Activated effector memory CD4-positive, alpha-beta T cell treated with Interleukin-2 at 50 U/mL for 16 hours (primary cell): ENCODE measurements around the gene LAMC1.
"Not testable (repeated sequence)": the region's sequence is repeated elsewhere in the genome, so short reads cannot be mapped to it uniquely, and the experiment has no call there.

ENCODE experiments used
- DNase-seq: peaks from one replicate; pipeline ENCODE4 v3.0.0-alpha.2; 2020

LAMC1 gene

DNA sequence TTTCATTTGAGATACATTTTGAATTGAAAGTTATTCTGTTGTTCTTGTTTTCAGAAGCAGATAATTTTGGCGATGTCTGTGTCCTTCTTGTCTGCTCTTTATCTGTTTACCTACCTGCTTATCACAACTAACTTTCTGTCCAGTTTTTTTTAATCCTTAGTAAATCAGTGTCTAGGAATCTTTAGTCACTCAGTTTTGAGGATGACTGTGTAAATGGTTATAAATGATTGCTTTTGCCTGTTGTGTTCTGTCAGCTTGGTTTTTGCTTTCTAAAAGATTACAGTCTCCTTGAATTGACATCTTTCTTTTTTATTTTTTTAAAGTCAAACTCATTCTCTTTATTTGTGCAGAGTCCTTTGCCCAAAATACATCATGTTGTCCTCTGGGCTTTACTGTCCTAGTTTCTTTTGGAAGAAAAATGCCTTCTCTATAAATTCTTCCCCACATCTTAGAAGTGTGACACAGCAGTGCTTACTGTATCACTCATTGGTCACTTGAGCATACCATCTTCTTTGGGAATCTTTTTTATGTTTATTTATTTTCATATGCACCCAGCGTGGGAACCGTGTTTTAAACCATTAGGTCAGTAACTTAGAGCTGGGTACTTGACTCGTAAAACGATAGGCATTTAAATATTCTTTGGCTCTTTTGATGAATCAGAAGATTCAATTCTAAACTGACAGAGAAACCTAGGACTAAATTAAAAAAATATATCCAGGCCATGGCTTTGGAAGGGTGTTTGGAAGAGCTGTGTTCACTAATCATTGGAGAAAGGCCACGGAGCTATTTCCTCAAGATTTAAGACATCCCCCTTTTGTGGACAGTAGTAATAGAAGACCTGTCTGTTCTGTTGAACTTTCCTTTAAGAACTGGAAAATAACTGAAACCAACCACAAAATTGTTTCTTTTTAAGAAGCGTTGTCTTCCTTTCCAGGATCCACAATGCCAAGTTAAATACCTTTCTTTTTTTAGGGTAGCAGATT, 20.9 kb downstream of the LAMC1 start:
- no peak for DNase-seq

DNA sequence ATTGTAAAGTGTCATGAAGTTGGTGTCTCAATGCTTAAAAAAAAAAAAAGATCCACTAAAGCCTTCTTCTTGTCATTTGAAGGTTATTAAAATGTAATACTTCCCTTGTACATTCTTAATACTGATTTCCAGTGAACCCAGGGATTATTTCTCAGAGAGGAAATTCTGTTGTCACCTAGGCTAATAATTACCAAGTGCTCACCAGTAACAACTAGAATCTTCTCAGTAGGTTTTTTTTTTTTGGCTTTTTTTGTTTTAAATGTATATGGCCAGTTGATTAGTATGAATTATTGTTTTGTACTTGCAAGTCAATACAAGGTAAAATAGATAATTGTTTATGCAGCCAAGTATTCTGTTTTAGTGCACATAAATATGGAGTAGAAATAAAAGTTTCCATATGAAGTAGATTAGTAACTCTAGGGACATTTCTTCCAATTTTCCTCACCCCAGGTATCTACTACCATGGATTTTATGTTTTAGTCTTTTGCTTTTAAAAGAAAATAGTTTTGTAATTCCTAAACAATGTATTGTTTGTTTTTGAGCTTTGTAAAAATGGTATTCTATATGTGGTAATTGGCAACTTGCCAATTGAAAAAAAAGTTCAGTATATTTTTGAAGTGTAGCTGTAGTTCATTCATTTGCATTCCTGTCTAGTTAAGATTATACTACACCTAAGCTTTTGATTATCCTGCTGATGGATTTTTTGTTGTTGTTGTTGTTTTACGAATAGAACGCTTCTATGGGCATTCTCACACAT, 21.9 kb downstream of the LAMC1 start:
- DNase-seq = no peak

DNA sequence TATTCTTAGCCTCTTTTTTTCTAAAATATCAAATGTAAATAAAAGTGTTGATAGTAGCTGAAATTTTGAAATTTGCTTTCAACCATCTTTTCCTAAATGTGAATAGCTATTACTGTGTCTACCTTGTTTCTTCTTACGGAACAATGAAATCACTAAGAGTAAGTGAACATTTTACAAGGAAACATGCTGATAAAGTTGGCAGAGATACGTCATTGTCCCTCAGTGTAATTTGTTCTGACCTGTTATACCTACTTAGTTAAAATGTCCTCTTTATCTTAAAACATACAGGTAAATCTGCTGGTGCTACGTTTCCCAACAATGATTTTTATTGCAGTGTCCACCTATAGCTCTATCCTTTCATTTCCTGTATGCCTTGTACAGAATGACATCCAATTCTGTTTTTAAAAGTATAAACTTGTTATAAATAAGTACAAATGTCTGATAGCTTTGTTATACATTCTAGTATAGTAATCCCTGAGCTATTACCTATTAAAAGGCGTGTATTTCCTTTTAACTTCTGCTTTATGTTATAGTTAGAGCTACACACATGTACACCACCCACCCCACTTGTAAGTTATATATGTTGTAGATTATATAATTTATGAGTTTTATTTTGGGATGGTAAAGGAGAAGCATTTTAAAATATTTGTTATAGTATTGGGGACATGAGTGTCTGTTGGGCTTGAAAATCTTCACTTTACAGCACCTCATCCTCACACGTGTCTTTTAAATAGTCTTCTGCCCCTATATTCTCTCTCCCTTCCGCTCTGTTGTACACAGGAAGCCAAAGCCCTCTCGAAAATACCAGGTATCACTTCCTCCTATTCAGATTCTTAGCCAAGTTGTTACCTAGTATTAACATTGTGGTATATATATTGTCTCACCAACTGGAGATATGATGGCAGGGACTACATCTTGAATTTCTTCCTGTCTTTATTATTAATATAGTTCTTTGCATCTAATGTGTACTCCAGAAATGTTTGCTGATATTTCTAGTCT, 25.2 kb downstream of the LAMC1 start:
- DNase-seq = no peak

DNA sequence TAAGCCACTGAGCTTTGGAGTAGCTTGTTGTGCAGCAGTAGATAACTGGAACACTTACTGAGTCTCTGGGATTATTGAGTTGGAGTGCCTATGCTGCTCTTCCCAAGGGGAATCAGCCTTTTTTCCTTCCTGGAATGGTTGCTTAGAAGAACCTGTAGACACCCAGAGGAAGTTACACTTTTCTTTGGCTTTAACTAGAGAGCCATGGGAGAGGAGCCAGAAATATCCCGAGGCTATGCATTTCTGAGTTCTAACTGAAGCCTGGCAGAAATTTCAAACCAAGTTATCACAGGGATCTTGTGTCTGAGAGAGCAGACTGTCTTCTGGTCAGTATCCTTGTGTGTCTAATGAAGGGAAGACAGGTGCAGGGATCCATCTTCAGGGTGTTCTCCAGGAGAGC, 28.3 kb downstream of the LAMC1 start:
- no peak for DNase-seq

DNA sequence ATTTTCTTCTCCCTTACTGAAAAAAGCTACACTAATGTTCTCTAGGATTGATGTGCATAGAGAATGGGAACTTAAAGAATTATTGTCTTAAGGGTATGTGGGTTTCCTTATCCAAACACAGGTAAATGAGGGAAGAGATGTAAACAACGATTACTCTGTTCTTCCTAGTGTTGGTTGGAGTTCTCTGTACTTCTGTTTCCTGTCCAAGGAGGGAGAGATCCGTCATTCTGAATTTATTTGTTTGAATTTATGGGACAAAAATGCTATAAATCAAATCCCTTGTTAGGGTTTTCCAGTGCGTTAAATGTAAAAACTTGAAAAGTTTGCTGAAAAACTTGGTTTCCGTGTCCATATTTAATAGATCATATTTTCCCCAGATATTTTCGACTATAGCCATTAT, 29.6 kb downstream of the LAMC1 start:
- DNase-seq = no peak

DNA sequence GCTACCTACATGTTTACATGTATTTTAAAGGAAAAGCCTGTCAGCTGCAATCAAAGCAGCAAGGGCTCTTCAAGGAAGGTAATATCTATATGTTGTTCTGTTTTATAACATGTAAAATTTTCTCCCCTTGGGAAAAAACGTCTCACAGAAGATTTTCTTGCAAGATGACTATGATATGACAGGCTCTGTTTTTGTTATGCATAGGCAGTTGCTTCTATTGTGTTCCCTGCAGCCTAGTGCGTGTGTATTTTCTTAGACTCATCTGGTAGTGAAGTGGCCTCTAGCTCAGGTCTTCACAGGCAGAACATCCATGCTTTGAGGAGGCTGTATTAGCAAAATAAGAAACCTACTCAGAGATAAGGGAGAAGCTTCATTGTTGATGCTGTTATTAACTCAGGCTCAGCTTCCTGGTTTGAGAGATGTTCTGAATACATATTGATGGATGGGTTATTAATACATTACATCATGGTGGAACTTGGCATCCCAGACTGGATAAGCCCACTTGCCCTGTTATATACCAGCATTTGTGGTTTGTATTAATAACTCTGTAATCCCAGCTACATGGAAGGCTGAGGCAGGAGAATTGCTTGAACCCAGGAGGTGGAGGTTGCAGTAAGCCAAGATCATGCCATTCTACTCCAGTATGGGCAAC, 35.8 kb downstream of the LAMC1 start:
- no peak for DNase-seq

DNA sequence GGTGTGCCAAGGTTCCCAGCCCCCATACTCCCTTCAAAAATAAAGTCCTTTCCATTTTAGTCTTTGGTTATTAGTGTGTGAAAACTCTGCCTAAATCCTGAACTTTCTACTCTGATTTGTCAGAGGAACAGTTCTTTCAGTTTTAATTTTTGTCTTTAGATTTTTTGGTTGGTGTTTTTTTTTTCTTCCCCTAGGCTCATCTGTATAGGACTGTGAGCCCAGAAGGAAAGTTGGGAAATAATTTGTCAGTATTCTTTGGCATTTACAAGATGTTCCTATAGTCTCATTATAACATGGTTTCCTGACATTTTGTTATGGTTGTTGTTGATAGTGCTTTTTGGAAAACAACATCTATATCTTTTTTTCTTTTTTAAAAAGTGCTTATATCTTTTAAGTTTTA, 38.0 kb downstream of the LAMC1 start:
- DNase-seq = no peak

DNA sequence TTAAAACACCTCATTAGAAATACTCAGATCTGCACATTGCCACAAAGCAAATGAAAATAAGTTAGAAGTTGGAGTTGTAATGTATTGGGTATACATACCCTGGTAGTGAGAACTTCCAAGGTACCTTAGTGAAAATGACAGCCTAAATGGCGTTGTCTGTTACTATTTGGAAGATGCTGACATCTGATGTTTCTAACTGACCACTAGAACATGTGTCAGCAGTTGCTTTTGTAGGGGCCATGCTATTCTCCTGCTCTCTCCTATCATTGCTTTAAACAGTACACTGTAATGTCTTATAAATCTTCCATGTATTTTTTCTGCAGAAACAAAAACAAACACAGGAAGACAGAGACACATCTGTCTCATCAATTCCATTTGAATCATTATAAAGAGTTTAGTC, 40.1 kb downstream of the LAMC1 start:
- no peak for DNase-seq

DNA sequence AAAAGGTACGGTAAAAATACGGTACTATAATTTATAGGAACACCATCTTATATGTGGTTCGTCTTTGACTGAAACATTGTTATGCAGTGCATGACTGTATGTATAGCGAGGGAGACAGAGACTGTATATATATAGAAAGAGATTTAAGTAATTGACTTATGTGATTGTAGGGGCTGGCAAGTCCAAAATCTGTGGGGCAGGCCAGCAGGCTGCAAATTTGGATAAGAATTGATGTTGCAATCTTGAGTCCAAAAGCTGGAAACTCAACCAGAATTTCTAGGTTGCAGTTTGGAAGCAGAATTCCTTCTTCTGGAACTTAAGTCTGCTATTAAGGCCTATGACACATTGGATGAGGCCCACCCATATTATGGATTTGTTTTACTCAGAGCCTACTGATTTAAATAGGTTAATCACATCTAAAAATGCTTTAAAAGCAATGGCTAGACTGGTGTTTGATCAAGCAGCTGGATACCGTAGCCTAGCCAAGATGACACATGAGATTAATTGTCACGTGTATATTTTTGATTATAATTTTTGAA, 42.0 kb downstream of the LAMC1 start:
- DNase-seq = no peak

DNA sequence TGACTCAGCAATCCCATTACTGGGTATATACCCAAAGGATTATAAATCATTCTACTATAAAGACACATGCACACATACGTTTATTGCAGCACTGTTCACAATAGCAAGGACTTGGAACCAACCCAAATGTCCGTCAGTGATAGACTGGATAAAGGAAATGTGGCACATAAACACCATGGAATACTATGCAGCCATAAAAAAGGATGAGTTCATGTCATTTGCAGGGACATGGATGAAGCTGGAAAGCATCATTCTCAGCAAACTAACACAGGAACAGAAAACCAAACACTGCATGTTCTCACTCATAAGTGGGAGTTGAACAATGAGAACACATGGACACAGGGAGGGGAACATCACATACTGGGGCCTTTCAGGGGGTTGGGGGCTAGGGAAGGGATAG, 43.2 kb downstream of the LAMC1 start:
- not testable (repeated sequence) for DNase-seq

DNA sequence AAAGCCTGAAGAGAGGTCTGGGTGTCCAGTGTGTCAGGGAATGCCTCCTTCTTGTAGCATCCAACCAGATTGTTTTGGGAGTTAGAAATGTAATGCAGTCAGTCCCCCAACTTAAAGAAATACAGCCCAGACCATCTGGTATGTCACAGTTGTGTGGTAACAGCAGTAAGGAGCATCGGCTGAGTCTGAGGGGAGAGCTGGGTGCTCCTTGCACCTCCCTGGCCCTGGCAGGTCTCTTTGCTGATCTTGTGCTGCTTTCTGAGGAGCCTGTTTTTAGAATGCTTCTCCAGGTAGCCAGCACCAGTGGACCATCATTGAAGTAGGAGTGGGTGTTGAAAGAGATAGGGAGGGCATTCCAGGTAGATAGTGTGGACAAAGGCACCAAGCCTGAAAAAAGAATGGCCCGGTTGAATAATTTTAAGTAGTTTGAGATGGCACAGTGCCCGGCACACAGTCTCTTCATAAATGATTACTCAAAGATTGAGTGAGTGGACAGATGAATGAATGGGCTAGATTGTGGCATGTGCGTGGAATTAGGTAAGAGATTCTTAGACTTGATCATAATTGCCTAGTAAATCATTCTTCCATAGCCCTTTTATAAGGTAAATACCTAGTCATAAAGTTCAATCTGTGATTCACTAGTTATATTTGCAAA, 46.5 kb downstream of the LAMC1 start:
- no peak for DNase-seq

DNA sequence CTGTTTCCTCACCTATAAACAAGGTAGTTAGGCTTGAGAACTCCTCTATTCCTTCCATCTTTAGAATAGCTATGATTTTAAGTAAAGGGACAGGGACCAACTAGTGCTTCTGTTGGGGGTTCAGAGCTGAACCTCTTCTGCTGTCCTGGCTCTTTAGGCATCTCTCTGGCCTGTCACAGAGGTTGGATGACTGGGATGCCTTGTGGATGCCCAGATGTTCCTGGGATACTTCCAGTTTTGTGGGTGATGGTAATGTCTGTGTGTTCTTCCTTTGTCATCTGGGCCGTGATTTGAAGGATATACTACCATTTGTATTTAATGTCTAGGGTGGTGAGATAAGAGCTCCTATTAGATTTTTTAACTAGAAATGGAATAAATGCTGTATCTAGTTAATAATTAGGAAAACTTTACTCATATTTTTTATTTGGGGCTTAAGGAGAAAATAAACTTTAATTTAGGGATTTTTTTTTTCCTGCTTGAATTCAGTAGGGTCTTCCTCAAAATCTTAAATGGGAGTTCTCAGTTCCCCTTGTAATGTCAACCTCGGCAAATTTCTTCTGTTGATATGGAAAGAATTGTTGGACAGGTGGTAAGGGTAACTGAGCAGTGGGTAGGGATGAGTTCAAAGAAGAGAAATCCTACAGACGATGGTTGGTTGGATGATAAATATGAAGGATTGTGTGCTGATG, 47.2 kb downstream of the LAMC1 start:
- no peak for DNase-seq

DNA sequence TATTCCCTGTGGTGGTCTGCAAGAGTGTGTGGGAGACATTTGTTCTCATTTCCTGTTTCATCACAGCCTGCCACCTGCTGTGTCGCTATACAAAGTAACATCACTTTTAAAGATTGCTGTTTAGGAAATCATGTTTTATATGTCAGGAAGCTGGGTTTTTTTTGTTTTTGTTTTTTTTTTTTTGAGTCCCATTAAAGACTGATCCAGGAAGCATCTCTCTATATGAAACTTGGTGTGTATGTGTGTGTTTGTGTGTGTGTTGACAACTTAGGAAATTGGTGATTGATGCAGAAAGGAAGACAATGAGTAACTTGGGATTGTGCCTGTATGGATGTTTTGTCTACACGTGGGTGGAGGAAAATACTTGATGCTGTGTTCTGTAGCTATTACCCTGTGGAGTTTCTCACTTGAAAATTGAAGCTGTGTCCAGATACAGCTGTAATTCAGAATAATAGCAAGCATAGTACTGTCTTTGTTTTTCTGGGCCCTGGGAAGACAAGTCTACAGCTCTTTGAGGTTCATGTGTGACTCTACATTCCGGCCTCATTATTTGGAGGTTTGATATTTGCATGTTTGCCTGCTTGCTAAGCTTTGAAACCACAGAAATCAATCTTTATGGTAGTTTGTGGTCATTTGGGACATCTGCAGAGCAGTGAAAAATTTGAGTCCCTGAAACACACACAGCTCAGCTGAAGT, 47.9 kb downstream of the LAMC1 start:
- DNase-seq = no peak

DNA sequence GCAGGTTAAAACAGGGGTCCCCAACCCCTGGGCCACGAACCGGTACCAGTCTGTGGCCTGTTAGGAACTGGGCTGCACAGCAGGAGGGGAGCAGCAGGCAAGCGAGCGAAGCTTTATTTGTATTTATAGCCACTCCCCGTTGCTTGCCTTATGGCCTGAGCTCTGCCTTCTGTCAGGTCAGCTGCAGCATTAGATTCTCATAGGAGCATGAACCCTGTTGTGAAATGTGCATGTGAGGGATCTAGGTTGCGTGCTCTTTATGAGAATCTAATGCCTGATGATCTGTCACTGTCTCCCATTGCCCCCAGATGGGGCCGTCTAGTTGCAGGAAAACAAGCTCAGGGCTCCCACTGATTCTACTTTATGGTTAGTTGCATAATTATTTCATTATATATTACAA, 49.4 kb downstream of the LAMC1 start:
- DNase-seq = not testable (repeated sequence)

DNA sequence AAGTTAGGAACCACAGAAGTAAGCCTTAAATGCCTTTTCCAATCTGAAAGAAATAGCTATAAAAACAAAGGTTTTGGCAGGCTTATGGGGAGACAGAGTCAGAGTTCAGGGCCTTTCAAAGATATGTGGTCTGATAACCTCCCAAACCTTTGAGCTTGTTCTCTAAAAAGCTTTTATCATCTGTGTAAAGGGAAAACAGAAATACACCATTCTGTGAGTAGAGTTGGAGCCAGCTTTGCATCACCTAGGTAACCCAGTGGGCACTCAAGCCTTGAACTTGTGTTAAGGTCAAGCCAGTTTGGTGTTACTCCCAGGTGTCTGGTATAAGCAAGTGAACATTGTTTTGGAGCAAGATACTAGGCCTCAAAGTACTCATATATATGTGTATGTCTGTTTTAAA, 50.1 kb downstream of the LAMC1 start:
- no peak for DNase-seq

DNA sequence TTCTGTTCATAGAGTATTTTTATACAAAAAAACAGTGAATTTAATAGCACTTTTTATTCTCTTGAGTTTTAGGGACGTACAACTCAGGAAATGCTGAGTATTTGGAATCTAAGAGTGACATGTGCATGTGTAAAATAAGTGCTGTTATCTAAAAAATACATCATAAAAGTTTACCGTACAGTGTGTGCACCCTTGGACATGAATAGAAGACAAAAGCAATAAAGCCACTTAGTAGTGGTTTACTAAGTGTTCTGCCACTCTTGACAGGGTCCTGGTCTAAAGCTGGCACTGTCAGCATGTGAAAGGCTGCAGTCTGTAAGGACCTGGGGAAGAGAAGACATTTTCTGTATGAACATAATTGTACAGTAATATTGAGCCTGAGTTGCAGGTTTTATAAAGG, 51.0 kb downstream of the LAMC1 start:
- no peak for DNase-seq

DNA sequence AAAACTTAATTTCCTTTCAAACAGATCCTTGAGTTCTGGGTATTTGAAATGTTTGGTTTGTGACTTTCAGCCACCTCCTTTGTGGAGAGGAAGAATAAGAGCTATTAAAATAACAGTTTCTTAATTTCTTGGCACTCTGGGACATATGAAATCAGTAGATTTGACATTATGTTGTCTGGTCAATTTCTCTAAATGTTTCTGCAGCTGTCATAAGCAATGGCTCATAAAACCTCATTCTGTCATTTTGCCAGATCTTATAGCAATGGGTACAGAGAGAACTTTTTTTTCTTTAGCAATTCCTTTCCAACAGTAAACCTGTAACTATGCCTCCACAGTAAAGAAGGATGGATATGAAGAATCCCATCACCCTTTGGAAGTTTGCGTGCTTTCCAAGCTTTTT, 52.6 kb downstream of the LAMC1 start:
- DNase-seq = no peak

DNA sequence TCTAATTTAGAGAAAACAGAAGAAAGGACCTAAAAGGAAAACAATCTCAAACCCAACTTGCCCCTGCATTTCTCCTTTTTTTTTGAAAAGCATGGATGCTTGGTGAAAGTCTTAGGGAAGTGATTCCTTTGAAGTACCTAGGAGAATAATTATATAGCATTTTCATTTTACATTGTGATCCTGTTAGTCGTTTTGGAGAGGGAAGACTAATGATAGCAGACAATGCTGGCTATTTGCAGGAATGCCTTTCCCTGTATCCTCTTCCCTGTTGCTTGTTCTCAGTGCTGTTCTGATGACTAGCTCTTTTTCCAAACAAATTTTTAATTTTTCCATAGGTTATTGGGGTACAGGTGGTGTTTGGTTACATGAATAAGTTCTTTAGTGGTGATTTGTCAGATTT, 53.9 kb downstream of the LAMC1 start:
- DNase-seq = no peak

DNA sequence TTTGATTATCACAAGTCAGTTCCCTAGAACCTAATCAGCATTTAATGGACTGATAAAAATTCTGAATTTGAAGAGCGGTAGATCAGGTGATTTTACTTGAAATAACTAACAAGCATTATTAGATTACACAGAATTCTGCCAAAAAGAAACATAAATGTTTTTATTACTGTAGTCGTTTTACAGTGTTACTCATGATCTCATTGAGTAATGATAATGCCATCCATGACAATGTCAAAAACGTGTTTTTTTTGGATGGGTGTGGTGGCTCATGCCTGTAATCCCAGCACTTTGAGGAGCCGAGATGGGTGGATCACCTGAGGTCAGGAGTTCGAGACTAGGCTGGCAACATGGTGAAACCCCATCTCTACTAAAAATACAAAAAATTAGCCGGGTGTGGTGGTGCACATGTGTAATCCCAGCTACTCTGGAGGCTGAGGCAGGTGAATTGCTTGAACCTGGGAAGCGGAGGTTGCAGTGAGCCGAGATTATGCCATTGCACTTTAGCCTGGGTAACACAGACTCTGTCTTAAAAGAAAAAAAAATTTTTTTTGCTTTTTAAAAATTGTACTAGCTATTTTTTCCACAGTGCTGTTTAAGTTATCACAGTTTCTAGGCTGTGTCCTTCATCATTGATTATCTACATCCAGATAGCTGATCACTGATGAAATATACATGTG, 56.6 kb downstream of the LAMC1 start:
- no peak for DNase-seq

DNA sequence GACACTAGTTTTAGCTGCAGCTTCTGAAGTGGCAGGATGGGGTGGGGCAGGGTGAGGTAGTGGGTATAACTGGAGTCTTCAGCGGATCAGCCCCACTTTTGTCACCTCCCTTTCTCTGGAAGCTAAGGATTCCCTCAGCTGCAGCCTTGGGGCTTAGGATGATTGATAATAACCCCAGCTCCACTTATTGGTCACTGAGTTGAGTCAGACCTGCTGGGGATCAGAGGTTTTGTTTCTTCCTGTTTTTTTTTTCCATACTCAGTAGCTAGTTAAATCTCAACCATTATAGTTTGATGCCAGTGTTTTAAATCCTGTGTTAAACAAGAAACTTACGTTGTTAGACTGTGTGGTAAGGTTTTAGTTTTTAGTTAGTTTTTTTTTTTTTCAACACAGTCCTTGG, 57.2 kb downstream of the LAMC1 start:
- DNase-seq = no peak
